ENCODE measurements around the gene GOLIM4. TPM values are rescaled to one million over a fixed set of nuclear protein-coding genes. Genes with fewer than 3 reads are reported as not detected.

The GOLIM4 gene
- total RNA-seq, 2 experiments from 2014 or later: 3.1 to 3.2 TPM

GRCh38 chr3:168091302-168091858, 4.3 kb downstream of the GOLIM4 start:
- Mint-ChIP-seq H3K9me3 (no peaks in the 10 kb centered on the region), H3K4me3 (no peak overlapping the region), H3K36me3 (peaks cover 2% of the 10 kb centered on the region), H3K27ac (no peak overlapping the region), H3K4me1 (peaks cover 24% of the 10 kb centered on the region), H3K27me3 (peaks cover 28% of the 10 kb centered on the region)
- ATAC-seq (ENCODE audit: low read depth): no peak
- POLR2A ChIA-PET: no interaction called here
- no peak for DNase-seq

- POLR2A ChIA-PET: no interaction called here
- H3K27me3 Mint-ChIP-seq: peaks cover 24% of the 10 kb centered on the region
- ATAC-seq (ENCODE audit: low read depth): no peak
- H3K36me3 Mint-ChIP-seq: peaks cover 2% of the 10 kb centered on the region
- DNase-seq: no peak
- H3K4me3 Mint-ChIP-seq: no peak overlapping the region
- no peaks in the 10 kb centered on the region for H3K9me3 Mint-ChIP-seq
- peaks cover 20% of the 10 kb centered on the region for H3K4me1 Mint-ChIP-seq
- H3K27ac Mint-ChIP-seq: no peak overlapping the region
These were observed 5.2 kb downstream of the GOLIM4 start for GRCh38 chr3:168090306-168091085.

- Mint-ChIP-seq H3K27ac (no peak overlapping the region), H3K4me1 (peaks cover 17% of the 10 kb centered on the region), H3K27me3 (peaks cover 24% of the 10 kb centered on the region), H3K9me3 (no peaks in the 10 kb centered on the region), H3K36me3 (peaks cover 2% of the 10 kb centered on the region), H3K4me3 (no peak overlapping the region)
- DNase-seq (no peak), ATAC-seq (ENCODE audit: low read depth) (no peak)
- POLR2A ChIA-PET: no interaction called here
These were observed 6.4 kb downstream of the GOLIM4 start for GRCh38 chr3:168089179-168089771.

GRCh38 chr3:168088106-168088720, 7.5 kb downstream of the GOLIM4 start:
- no peak for DNase-seq
- Mint-ChIP-seq H3K9me3 (no peaks in the 10 kb centered on the region), H3K36me3 (peaks cover 2% of the 10 kb centered on the region), H3K4me3 (no peak overlapping the region), H3K27ac (no peak overlapping the region), H3K27me3 (peaks cover 18% of the 10 kb centered on the region), H3K4me1 (peaks cover 15% of the 10 kb centered on the region)
- peak; percentile 65 for ATAC-seq (ENCODE audit: low read depth)
- POLR2A ChIA-PET: no interaction called here

GRCh38 chr3:168087539-168087938, 8.2 kb downstream of the GOLIM4 start:
- no peak for ATAC-seq (ENCODE audit: low read depth)

GRCh38 chr3:168086541-168087260, 9.0 kb downstream of the GOLIM4 start:
- DNase-seq (no peak), ATAC-seq (ENCODE audit: low read depth) (no peak)
- H3K4me1 Mint-ChIP-seq: peaks cover 14% of the 10 kb centered on the region
- POLR2A ChIA-PET: no interaction called here
- H3K27me3 Mint-ChIP-seq: peaks cover 11% of the 10 kb centered on the region
- no peak overlapping the region for H3K27ac Mint-ChIP-seq
- H3K4me3 Mint-ChIP-seq: no peak overlapping the region
- peaks cover 2% of the 10 kb centered on the region for H3K36me3 Mint-ChIP-seq
- H3K9me3 Mint-ChIP-seq: no peaks in the 10 kb centered on the region

More at GRCh38 chr3:168087539-168087938, 8.2 kb downstream of the GOLIM4 start:
- Mint-ChIP-seq H3K4me1 (peaks cover 14% of the 10 kb centered on the region), H3K9me3 (no peaks in the 10 kb centered on the region), H3K27me3 (peaks cover 14% of the 10 kb centered on the region), H3K27ac (no peak overlapping the region), H3K4me3 (no peak overlapping the region), H3K36me3 (peaks cover 2% of the 10 kb centered on the region)
- POLR2A ChIA-PET: no interaction called here
- DNase-seq: no peak

- H3K27me3 Mint-ChIP-seq: peaks cover 11% of the 10 kb centered on the region
- no peak overlapping the region for H3K27ac Mint-ChIP-seq
- no peak for DNase-seq
- no peak overlapping the region for H3K4me3 Mint-ChIP-seq
- ATAC-seq (ENCODE audit: low read depth): no peak
- no peaks in the 10 kb centered on the region for H3K9me3 Mint-ChIP-seq
- H3K4me1 Mint-ChIP-seq: peaks cover 14% of the 10 kb centered on the region
- POLR2A ChIA-PET: no interaction called here
- H3K36me3 Mint-ChIP-seq: peaks cover 2% of the 10 kb centered on the region
These were observed 10.1 kb downstream of the GOLIM4 start for GRCh38 chr3:168085491-168086119.

- ATAC-seq (ENCODE audit: low read depth): no peak
- Mint-ChIP-seq H3K4me1 (peaks cover 7% of the 10 kb centered on the region), H3K27ac (no peak overlapping the region), H3K4me3 (no peak overlapping the region), H3K9me3 (no peaks in the 10 kb centered on the region), H3K27me3 (peaks cover 8% of the 10 kb centered on the region), H3K36me3 (no peaks in the 10 kb centered on the region)
- POLR2A ChIA-PET: no interaction called here
- no peak for DNase-seq
These were observed 11.8 kb downstream of the GOLIM4 start for GRCh38 chr3:168083906-168084305.

GRCh38 chr3:168081856-168082255, 13.9 kb downstream of the GOLIM4 start:
- H3K4me3 Mint-ChIP-seq: no peak overlapping the region
- peaks cover 3% of the 10 kb centered on the region for H3K27me3 Mint-ChIP-seq
- POLR2A ChIA-PET: no interaction called here
- ATAC-seq (ENCODE audit: low read depth) (no peak), DNase-seq (no peak)
- H3K4me1 Mint-ChIP-seq: no peaks in the 10 kb centered on the region
- no peaks in the 10 kb centered on the region for H3K36me3 Mint-ChIP-seq
- no peaks in the 10 kb centered on the region for H3K9me3 Mint-ChIP-seq
- H3K27ac Mint-ChIP-seq: no peak overlapping the region

GRCh38 chr3:168081171-168081771, 14.5 kb downstream of the GOLIM4 start:
- peaks cover 3% of the 10 kb centered on the region for H3K27me3 Mint-ChIP-seq
- no peak for ATAC-seq (ENCODE audit: low read depth)
- H3K4me1 Mint-ChIP-seq: no peaks in the 10 kb centered on the region
- no peaks in the 10 kb centered on the region for H3K36me3 Mint-ChIP-seq
- H3K27ac Mint-ChIP-seq: no peak overlapping the region
- POLR2A ChIA-PET: no interaction called here
- H3K4me3 Mint-ChIP-seq: no peak overlapping the region
- no peak for DNase-seq
- H3K9me3 Mint-ChIP-seq: no peaks in the 10 kb centered on the region

- H3K4me1 Mint-ChIP-seq: no peaks in the 10 kb centered on the region
- H3K4me3 Mint-ChIP-seq: no peak overlapping the region
- H3K36me3 Mint-ChIP-seq: no peaks in the 10 kb centered on the region
- H3K9me3 Mint-ChIP-seq: no peaks in the 10 kb centered on the region
- no peak overlapping the region for H3K27ac Mint-ChIP-seq
- POLR2A ChIA-PET: no interaction called here
- peaks cover 3% of the 10 kb centered on the region for H3K27me3 Mint-ChIP-seq
- no peak for ATAC-seq (ENCODE audit: low read depth)
- no peak for DNase-seq
These were observed 15.1 kb downstream of the GOLIM4 start for GRCh38 chr3:168080499-168081170.

GRCh38 chr3:168080022-168080421, 15.7 kb downstream of the GOLIM4 start:
- DNase-seq: no peak
- H3K36me3 Mint-ChIP-seq: no peaks in the 10 kb centered on the region
- H3K27me3 Mint-ChIP-seq: peaks cover 3% of the 10 kb centered on the region
- no peaks in the 10 kb centered on the region for H3K9me3 Mint-ChIP-seq
- POLR2A ChIA-PET: no interaction called here
- H3K27ac Mint-ChIP-seq: no peak overlapping the region
- H3K4me3 Mint-ChIP-seq: no peak overlapping the region
- no peak for ATAC-seq (ENCODE audit: low read depth)
- no peaks in the 10 kb centered on the region for H3K4me1 Mint-ChIP-seq
